Islet of Langerhans (tissue), 1 donor: ENCODE data around the gene SLC35E4.

Experiments used
- FAIRE-seq: peaks from one replicate; lab custom pipeline; 2011; peaks lifted over from hg19 to GRCh38; lab: Jason Lieb, UNC

SLC35E4 gene

DNA sequence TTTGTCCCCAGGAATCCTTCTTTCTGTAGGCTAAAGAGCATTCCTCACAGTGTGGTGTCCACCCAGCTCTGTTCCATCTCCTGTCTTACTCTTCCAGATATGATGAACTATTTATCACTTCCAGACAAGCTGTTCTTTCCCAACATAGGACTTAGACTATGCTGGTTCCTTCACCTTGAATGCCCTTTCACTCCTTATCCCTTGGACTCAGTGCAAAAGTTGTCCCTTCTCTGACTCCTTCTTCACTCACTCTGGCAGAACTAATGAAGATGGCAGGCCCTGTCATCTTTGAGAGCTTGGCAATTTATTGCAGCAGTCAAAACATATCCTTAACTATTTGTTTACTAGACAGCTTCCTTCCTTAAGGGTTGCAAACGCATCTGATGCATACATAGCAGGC lies 55.6 kb downstream of the SLC35E4 start:
- no peak for FAIRE-seq

GRCh38 chr22:30694171-30694639 lies 58.6 kb downstream of the SLC35E4 start:
- FAIRE-seq, result no peak

DNA sequence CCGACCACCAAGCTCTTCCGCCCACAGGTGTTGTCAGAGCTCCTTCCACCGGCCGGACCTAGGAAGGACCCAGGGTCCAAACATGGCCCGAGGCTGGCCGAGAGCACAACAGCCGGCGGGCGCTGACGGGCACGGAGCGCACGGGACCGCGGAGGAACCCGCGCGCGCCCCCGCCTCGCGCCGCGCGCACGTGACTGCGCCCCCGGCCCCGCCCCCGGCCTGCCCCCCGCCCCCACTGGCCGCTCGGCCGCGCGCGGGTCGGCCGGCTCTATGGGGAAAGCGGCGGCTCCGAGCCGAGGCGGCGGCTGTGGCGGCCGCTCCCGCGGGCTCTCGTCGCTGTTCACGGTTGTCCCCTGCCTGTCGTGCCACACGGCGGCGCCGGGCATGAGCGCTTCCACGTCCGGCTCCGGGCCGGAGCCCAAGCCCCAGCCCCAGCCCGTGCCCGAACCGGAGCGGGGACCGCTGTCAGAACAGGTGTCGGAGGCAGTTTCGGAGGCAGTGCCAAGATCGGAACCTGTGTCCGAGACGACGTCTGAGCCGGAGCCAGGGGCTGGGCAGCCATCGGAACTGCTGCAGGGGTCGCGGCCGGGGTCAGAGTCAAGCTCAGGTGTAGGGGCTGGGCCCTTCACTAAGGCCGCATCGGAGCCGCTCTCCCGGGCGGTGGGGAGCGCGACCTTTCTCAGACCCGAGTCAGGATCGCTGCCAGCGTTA lies 59.2 kb downstream of the SLC35E4 start, which contains the start of gene OSBP2:
TSS of gene OSBP2 (plus strand) at position 235 of the 711 bp plus-strand sequence. CDS start at position 271, 36 bp downstream.
- FAIRE-seq, result no peak

GRCh38 chr22:30695351-30695851 lies 59.8 kb downstream of the SLC35E4 start:
- FAIRE-seq, result no peak

DNA sequence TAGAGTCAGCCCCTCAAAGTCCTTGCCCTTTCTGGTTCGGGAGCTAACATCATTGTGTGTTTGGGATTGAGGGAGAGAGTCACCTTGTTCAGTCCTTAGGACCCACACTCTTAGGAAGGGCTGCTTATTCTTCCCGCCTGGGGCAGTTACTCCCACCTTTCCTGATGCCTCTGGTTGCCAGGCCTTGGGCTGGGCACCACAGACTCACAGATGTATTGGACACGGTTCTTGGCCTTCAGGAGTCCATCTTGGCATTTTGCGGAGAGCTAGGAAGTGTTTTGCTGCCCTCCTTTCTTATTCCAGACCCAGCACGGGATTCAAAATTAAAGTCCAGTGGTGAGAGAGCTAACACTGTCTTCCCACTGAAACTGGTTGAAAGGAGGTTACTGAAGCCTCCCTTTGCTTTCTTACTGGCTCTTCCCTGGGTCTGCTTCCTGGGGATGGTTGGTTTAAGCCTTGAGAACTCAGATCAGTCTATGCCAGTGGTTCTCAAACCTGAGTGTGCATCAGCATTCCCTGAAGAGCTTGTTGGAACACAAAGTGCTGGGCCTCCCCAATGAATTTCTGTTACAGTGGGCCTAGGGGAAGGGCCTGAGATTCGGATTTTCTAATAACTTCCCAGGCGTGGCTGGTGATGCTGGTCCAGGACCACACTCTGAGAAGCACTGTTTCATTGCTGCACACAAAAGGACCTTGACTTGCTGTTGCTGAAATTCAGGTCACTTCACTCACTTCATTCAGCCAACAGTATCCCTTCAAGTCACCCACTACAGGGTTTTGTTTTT lies 60.5 kb downstream of the SLC35E4 start:
- FAIRE-seq, result no peak
